ENCODE results near the gene TMEM59L.
A peak's percentile ranks its signal among the peaks of the same experiment; 100 is the strongest.
"Not testable (repeated sequence)": the region's sequence is repeated elsewhere in the genome, so short reads cannot be mapped to it uniquely, and the experiment has no call there.

Gene TMEM59L

DNA sequence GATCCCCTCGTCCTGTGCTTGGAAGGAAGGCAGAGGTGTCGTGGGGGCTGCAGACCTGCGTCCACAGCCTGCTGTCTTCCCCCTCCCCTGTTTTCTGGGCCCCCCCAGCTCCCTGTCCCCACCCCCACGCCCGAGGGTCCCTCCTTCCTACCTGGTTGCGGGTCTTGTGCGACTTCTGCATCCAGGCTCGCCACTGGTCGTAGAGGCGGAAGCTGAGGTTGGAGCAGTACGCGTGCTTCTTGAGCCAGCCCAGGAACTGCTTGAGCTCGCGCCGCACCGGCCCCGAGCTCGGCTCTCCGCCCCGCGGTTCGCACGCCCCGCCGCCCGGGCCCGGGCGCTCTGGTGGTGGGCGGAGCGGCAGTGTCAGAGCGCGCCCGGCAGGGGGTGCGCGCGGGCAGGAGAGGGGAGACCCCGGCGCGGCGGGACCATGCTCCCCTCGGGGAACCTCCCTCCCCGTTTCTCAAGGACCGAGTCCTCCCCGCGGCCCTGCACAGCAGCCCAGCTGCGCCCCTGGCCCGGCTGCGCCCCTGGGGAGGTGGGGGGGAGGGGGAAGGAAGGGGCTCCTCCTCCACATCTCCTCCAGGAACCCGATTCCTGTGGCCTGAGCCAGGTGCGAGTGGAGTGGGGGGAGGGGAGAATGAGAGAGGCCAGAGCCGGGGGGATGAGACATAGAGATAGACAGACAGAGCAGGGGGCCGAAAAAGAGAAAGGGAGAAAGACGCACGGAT lies 18.4 kb upstream of the TMEM59L start:
- TF ChIP-seq, protein P1, sequence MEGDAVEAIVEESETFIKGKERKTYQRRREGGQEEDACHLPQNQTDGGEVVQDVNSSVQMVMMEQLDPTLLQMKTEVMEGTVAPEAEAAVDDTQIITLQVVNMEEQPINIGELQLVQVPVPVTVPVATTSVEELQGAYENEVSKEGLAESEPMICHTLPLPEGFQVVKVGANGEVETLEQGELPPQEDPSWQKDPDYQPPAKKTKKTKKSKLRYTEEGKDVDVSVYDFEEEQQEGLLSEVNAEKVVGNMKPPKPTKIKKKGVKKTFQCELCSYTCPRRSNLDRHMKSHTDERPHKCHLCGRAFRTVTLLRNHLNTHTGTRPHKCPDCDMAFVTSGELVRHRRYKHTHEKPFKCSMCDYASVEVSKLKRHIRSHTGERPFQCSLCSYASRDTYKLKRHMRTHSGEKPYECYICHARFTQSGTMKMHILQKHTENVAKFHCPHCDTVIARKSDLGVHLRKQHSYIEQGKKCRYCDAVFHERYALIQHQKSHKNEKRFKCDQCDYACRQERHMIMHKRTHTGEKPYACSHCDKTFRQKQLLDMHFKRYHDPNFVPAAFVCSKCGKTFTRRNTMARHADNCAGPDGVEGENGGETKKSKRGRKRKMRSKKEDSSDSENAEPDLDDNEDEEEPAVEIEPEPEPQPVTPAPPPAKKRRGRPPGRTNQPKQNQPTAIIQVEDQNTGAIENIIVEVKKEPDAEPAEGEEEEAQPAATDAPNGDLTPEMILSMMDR (IDR thresholded peaks at IDR 0.05; ENCODE audit: low read depth, low read length): peak; percentile 60
- peak; percentile 73 for DNase-seq (ENCODE audit: low read depth, low spot score)
- peak overlapping the region; percentile 28 for H3K4me3 ChIP-seq (ENCODE audit: low read depth, low read length)
- in situ Hi-C loops (cut with HindIII; ENCODE audit: low sequenced_read_pairs): no loop called here

DNA sequence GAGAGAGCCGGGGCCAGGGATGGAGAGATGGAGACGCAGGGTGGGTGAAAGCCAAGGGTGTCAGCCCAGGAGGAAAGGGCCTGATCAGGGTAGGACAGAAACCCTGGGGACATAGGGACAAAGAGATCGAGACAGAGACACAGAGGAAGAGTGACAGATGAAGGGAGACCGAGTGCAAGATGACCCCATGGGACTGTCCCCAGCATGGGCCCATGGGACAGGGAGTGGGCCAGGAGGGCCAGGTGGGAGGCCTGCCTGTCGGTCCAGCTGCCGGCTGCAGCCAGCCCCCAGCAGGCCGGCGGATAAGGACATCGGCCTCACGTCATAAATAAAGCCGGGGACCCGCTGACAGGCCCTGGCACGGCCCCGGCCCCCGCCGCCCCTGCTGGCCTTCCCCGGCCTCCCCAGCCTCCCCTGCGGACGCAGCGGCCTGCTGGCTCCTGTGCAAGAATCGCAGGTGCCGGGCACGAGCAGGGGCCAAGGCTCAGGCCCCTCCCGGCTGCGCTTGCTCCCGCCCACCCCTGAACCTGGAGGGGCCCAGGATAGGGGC lies 17.8 kb upstream of the TMEM59L start:
- no peak for DNase-seq (ENCODE audit: low read depth, low spot score)
- H3K4me3 ChIP-seq (ENCODE audit: low read depth, low read length): peak overlapping the region; percentile 28
- TF ChIP-seq, protein P1 (IDR thresholded peaks at IDR 0.05; ENCODE audit: low read depth, low read length): no peak
- in situ Hi-C loops (cut with HindIII; ENCODE audit: low sequenced_read_pairs): no loop called here

DNA sequence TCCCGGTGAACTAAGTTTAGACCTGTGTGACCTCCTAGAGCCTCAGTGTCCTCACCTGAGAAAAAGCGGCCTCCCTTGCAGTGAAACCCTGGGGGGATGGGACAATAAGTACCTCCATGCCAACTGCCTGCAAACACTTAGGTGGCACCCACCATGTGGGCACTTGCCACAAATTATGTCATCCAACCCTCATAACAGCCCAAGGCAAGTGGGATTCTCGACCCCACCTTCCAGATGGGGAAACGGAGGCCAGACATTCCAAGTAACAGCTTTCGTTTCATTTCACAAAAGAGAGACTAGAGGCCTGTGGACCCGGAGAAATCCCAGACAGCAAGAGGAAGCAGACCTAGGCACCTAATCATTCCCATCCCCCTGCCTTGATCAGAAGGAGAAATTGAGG lies 17.2 kb upstream of the TMEM59L start:
- in situ Hi-C loops (cut with HindIII; ENCODE audit: low sequenced_read_pairs): no loop called here
- no peak for DNase-seq (ENCODE audit: low read depth, low spot score)
- no peak overlapping the region for H3K4me3 ChIP-seq (ENCODE audit: low read depth, low read length)
- TF ChIP-seq, protein P1 (IDR thresholded peaks at IDR 0.05; ENCODE audit: low read depth, low read length): no peak

DNA sequence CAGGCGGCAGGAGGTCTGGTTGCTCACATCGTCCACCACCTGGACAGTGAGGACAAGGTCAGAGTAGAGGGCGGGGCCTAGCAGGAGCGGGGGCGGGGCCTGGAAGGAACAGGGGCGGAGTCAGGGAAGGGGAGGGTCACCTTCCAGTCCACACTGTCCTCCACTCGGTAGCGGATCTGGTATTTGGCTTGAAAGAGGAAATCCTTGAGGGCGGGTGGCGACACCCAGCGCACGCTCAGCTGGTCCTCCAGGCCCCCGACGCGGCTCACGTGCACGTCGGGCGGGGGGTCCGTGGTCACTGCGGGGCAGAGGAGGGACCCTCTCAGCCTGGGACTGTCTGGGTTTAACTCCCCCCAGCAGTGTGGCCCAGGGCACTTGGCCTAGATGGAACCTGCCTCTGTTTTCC lies 15.9 kb upstream of the TMEM59L start:
- H3K4me3 ChIP-seq (ENCODE audit: low read depth, low read length): no peak overlapping the region
- in situ Hi-C loops (cut with HindIII; ENCODE audit: low sequenced_read_pairs): no loop called here
- DNase-seq (ENCODE audit: low read depth, low spot score): no peak
- TF ChIP-seq, protein P1 (IDR thresholded peaks at IDR 0.05; ENCODE audit: low read depth, low read length): no peak

DNA sequence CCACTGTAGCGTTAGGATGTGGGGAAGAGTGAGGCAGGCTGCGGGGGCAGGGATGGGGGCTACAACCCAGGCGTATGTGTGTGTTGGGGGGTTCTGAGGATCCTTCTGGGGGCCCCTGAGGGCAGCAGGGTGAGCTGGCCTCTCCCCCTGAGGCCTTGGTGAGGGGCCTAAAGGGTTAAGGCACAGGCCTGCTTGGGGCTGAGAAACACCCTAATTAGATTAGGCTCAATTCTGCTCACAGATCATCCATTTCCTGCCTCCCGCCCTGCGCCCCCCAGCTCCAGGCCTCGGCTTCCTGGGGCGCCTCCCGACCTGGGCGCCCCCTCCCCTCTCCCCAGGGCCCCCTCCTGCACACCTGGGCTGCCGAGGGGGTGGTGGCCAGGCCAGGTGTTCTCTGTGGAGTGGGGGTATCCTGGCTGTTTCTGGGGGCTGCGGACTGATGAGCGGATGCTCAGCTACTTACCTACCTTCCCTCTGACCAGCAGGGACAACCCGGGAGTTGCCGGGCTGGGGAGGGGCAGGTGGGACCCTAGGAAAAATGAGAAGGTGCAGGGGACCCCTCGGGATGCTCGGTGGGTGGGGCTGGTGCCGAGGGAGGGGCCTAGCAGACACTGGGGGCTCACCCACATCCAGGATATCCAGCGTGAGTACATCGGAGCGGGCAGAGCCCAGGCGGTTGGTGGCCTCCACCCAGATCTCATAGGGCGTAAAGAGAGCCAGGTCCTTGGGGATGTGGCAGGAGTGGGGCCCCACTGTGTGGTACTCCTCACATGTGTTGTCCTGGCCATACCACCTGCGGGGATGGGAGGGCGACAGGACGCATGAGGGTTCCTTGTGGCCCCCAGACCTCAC lies 14.6 kb upstream of the TMEM59L start:
- in situ Hi-C loops (cut with HindIII; ENCODE audit: low sequenced_read_pairs): no loop called here
- no peak overlapping the region for H3K4me3 ChIP-seq (ENCODE audit: low read depth, low read length)
- DNase-seq (ENCODE audit: low read depth, low spot score): no peak
- TF ChIP-seq, protein P1 (IDR thresholded peaks at IDR 0.05; ENCODE audit: low read depth, low read length): no peak

DNA sequence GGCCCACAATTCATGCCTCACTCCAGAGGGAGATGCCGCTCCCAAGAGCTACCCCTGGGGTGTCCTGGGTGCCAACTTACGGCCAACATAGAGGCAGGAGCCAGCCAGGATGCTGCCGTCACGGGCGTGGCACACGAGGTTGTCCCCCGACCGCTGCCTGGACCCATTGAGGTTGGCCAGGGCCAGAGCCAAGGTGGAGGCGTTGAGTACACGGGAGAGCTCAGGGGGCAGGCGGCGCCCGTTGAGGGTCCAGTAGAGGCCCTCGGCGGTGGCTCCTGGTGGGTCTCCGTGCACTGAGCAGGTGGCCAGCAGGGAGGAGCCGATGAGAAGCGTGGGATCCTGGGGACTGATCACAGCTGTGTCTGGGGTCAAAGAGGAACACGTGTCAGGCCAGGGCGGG lies 13.2 kb upstream of the TMEM59L start:
- no peak overlapping the region for H3K4me3 ChIP-seq (ENCODE audit: low read depth, low read length)
- TF ChIP-seq, protein P1 (IDR thresholded peaks at IDR 0.05; ENCODE audit: low read depth, low read length): no peak
- DNase-seq (ENCODE audit: low read depth, low spot score): no peak
- in situ Hi-C loops (cut with HindIII; ENCODE audit: low sequenced_read_pairs): no loop called here

DNA sequence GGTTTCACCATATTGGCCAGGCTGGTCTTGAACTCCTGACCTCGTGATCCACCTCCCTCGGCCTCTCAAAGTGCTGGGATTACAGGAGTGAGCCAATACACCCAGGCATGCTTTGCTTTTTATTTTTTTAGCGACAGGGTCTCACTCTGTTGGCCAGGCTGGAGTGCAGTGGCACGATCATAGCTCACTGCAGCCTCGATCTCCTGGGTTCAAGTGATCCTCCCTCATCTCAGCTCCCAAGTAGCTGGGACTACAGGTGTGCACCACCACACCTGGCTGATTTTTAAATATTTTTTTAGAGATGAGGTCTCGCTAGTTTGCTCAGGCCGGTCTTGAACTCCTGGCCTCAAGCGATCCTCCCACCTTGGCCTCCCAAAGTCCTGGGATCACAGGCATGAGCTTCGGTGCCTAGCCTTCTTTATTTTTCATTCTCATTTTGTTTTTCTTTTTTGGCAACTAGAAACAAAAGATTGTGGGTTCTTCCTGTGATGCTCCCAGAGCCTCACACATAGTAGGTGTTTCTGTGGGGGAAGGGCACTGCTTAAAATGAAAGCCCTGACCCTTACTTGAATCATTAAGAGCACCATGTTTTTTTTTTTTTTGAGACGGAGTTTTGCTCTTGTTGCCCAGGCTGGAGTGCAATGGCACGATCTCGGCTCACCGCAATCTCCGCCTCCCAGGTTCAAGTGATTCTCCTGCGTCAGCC lies 11.8 kb upstream of the TMEM59L start:
- DNase-seq (ENCODE audit: low read depth, low spot score); in situ Hi-C loops (cut with HindIII; ENCODE audit: low sequenced_read_pairs); H3K4me3 ChIP-seq (ENCODE audit: low read depth, low read length): not testable (repeated sequence)
